Esophagus squamous epithelium (tissue), 5 donors: ENCODE results near the gene NGFR. TPM values are rescaled to one million over a fixed set of nuclear protein-coding genes. Genes with fewer than 3 reads are reported as not detected.
"Not testable (repeated sequence)": the region's sequence is repeated elsewhere in the genome, so short reads cannot be mapped to it uniquely, and the experiment has no call there.

Experiments used
- DNase-seq: peaks from one replicate; lab custom pipeline; 2025; lab: John Stamatoyannopoulos, UW
- H3K27ac ChIP-seq, 4 donors: fragments of 200-600 bp; sonication (generic); one replicate each; pipeline ENCODE4 v1.5.1; 2016 to 2019; ENCODE audit warnings: mild to moderate bottlenecking in 1 of 4
- H3K27me3 ChIP-seq, 4 donors: fragments of 200-600 bp; sonication (generic); 1 replicate in 3 of 4; 2 replicates in 1 of 4; pipeline versions ENCODE4 v1.5.1 to v1.6.0; 2017 to 2021; ENCODE audit warnings: antibody characterized with exemption in 1 of 4
- H3K36me3 ChIP-seq, 3 donors: fragments of 200-600 bp; sonication (generic); one replicate each; pipeline ENCODE4 v1.5.1; 2016 to 2019
- H3K4me1 ChIP-seq, 3 donors: fragments of 200-600 bp; sonication (generic); one replicate each; pipeline ENCODE4 v1.5.1; 2017 to 2019
- H3K4me3 ChIP-seq, 4 donors: fragments of 200-600 bp; sonication (generic); 1 replicate in 3 of 4; 2 replicates in 1 of 4; pipeline ENCODE4 v1.5.1; 2016 to 2019; ENCODE audit warnings: mild to moderate bottlenecking in 2 of 4, moderate library complexity in 1 of 4
- H3K9me3 ChIP-seq, 3 donors: fragments of 200-600 bp; sonication (generic); one replicate each; pipeline ENCODE4 v1.5.1; 2016 to 2019
- POLR2A ChIP-seq, 4 donors: fragments of 450-650 bp; IDR thresholded peaks; one replicate each; pipeline ENCODE4 v1.6.1; 2017; ENCODE audit warnings: antibody characterized with exemption in 4 of 4, mild to moderate bottlenecking in 4 of 4, moderate library complexity in 3 of 4
- WGBS, 2 donors: methylation state at CpG; one replicate each; pipeline ENCODE4 v1.1.5; 2018; 5-methylcytosine and 5-hydroxymethylcytosine counted together
- intact Hi-C: fragments of 100-400 bp; cut with DNase I; formaldehyde crosslinking; loops from one replicate; pipeline ENCODE4 v1.15.0; 2022
- total RNA-seq, 4 donors: library from RNA; depleted of rRNA; stranded (reverse); fragments of >200 nt; gene quantifications; one replicate each; pipeline ENCODE4 v1.1.0, GENCODE V29; 2016
- TF ChIP-seq, protein P1 (sequence below), 6 experiments: fragments of 450-650 bp in 4 of 6; fragments of 200-600 bp in 2 of 6; sonication (generic) in 2 of 6; IDR thresholded peaks; one replicate each; pipeline ENCODE4 v1.5.1; 2016 to 2019; ENCODE audit warnings: antibody characterized with exemption in 6 of 6, mild to moderate bottlenecking in 4 of 6, moderate library complexity in 4 of 6
- donor health status: DM: yes; HTN: yes; CAD: no.

NGFR gene
- total RNA-seq, 4 donors from 2014 or later = 1.6 to 9.6 (median 4.9) TPM

DNA sequence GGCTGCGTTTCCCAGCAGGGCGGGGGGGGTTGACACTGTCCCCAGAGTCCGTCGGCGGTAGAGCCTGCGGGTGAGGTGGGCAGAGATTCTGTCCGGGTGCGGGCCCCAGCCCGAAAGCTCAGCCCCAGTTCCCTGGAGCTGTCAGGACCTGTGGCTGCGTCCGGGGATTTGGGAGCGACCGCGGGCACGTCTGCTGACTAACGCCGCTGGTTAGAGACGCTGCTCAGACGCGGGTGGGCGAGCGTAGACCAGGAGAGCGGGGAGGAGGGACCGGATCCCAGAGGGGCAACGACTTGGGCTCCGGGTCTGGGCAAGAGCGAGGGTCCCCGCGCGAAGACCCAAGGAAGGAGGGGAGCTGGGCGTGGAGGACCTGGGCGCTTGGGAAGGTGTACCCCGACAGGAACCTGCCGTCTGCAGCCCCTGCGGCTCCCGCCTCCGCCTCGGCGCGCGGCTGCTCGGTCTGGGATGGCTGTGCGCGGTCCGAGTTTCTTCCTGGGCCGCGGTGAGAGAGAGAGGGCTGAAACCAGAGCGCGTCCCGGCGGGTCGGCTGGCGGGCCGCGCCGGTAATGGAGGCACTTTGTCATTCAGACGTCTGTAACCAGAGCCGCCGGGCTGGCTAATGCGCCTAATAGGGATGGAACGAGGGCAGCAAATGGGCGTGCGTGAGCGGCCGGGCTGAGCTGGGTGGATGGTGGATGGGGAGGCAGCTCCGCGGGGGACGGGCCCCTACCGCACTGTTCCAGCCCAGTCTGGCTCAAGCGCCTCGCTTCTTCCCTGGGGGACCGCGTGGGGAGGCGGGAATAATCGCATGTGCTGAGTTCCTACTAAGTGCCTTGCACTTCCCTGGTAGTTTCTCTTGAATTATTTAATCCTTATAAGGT is 2.3 kb downstream of the NGFR start:
- Histone ChIP-seq H3K27ac (peak overlapping the region; percentile 14 to 46 (median 30)), H3K4me3 (peak overlapping the region; percentile 32 to 70 (median 44)), H3K27me3 (peaks cover 4 to 87% (median 20%) of the 10 kb centered on the region in 4 donors), H3K9me3 (no peaks in the 10 kb centered on the region), H3K36me3 (no peaks in the 10 kb centered on the region), H3K4me1 (peaks cover 30 to 58% (median 37%) of the 10 kb centered on the region in 3 donors)
- TF ChIP-seq, protein P1, sequence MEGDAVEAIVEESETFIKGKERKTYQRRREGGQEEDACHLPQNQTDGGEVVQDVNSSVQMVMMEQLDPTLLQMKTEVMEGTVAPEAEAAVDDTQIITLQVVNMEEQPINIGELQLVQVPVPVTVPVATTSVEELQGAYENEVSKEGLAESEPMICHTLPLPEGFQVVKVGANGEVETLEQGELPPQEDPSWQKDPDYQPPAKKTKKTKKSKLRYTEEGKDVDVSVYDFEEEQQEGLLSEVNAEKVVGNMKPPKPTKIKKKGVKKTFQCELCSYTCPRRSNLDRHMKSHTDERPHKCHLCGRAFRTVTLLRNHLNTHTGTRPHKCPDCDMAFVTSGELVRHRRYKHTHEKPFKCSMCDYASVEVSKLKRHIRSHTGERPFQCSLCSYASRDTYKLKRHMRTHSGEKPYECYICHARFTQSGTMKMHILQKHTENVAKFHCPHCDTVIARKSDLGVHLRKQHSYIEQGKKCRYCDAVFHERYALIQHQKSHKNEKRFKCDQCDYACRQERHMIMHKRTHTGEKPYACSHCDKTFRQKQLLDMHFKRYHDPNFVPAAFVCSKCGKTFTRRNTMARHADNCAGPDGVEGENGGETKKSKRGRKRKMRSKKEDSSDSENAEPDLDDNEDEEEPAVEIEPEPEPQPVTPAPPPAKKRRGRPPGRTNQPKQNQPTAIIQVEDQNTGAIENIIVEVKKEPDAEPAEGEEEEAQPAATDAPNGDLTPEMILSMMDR (IDR thresholded peaks at IDR 0.05) = no peak
- TF ChIP-seq POLR2A (IDR thresholded peaks at IDR 0.05) = no peak
- DNase-seq = no peak
- WGBS, 2 donors = 1 to 5% methylated on average over 10 to 14 of the region's 75 CpGs
- intact Hi-C loops = loop anchor here (5.0 kb wide), 1 partner anchor 50 kb away; no protein-coding TSS in a partner anchor

DNA sequence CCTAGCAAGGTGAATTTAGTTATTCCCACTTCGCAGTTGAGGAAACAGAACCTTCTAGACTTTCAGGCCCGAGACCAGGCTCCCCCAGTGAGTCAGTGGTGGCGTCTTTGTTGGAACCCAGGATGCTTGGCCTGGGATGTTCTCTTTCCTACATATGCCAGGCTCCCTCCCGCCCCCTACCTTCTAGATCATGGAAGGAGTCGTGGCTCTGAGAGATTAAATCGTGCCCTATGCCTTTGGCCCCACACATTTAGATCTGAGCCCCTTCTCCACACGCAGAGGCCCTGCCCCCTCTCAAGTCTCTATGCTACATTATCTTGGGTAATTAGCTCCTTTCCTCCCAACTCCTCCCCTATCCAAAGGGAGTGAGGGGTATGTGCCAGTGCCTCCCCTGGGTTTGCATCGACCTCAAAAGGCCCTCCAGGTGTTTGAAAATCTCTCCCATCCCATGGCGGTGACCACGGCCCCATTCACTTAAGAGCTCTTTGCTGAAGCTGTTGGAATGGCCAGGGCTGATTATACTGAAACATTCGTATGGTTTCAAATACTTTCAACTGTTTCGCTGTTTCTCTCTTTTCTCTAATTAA is 3.0 kb downstream of the NGFR start:
- Histone ChIP-seq H3K36me3 (no peaks in the 10 kb centered on the region), H3K9me3 (no peaks in the 10 kb centered on the region), H3K27ac (peak overlapping the region in 1 of 4 donors; percentile 44), H3K27me3 (peaks cover 4 to 95% (median 20%) of the 10 kb centered on the region in 4 donors), H3K4me3 (peak overlapping the region in 2 of 4 donors; percentile 50 to 70), H3K4me1 (peaks cover 30 to 60% (median 37%) of the 10 kb centered on the region in 3 donors)
- no peak for TF ChIP-seq POLR2A (IDR thresholded peaks at IDR 0.05)
- TF ChIP-seq, protein P1 (IDR thresholded peaks at IDR 0.05) = peak in 1 of 6 experiments; percentile 3
- DNase-seq = no peak
- intact Hi-C loops = loop anchor here (5.0 kb wide), 1 partner anchor 49 kb away; no protein-coding TSS in a partner anchor
- WGBS, 2 donors = 26 to 39% methylated on average over 10 to 12 of the region's 12 CpGs

DNA sequence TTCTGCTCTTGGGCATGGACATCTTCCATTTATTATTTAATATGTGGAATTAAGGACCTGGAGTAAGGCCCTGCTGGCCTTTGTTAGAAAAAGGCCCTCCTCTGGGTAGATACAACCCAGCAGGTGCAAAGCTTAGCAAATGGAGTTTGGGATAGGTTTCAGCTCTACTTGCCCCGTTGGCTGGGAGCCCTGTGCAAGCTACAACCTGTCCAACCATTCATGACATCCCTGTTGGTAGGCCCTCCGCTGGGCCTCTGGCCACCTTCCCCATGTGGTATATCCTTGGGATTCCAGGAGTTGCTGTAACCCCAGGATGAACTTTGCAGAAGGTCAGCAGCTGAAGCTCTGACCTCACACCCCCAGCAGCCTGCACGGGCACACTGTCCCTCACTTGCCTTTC is 6.4 kb downstream of the NGFR start:
- TF ChIP-seq, protein P1 (IDR thresholded peaks at IDR 0.05) = no peak
- no peak for TF ChIP-seq POLR2A (IDR thresholded peaks at IDR 0.05)
- H3K36me3 ChIP-seq = no peaks in the 10 kb centered on the region
- DNase-seq = no peak
- H3K4me3 ChIP-seq = no peak overlapping the region
- H3K4me1 ChIP-seq = peaks cover 13 to 54% (median 25%) of the 10 kb centered on the region in 3 donors
- intact Hi-C loops = no loop called here
- H3K27me3 ChIP-seq = peaks cover 4 to 99% (median 16%) of the 10 kb centered on the region in 4 donors
- H3K27ac ChIP-seq = peak overlapping the region in 3 of 4 donors; percentile 18 to 48 (median 21)
- H3K9me3 ChIP-seq = no peaks in the 10 kb centered on the region
- WGBS, 2 donors = 44% methylated on average over 2 of the region's 3 CpGs; no CpG with 5 or more reads in 1 of the 2 donors

DNA sequence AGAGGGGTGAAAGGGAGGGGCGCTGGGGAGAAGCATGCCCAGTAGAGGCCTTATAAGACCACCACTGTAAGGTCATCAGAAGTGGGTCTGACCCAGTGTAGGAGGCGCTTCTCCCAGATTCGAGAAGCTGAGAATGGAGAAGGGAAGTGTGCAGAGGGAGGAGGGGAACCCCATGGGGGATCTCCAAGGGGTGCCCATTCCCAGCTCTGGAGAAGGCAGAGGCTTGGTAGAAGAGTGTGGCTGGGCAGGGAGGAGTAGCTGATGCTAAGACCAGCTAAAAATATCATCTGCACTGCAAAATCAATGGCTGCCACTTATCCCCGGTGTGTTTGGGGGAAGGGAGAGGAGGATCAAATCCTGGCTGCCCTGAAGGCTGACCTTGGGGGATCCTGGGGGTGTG is 7.2 kb downstream of the NGFR start:
- DNase-seq = no peak
- Histone ChIP-seq H3K9me3 (no peaks in the 10 kb centered on the region), H3K4me3 (no peak overlapping the region), H3K4me1 (peaks cover 5 to 54% (median 18%) of the 10 kb centered on the region in 3 donors), H3K27ac (peak overlapping the region in 3 of 4 donors; percentile 18 to 48 (median 21)), H3K27me3 (peaks cover 4 to 99% (median 13%) of the 10 kb centered on the region in 4 donors), H3K36me3 (no peaks in the 10 kb centered on the region)
- 39 to 66% methylated on average over 4 of the region's 4 CpGs for WGBS, 2 donors
- no peak for TF ChIP-seq POLR2A (IDR thresholded peaks at IDR 0.05)
- TF ChIP-seq, protein P1 (IDR thresholded peaks at IDR 0.05) = no peak
- intact Hi-C loops = no loop called here

DNA sequence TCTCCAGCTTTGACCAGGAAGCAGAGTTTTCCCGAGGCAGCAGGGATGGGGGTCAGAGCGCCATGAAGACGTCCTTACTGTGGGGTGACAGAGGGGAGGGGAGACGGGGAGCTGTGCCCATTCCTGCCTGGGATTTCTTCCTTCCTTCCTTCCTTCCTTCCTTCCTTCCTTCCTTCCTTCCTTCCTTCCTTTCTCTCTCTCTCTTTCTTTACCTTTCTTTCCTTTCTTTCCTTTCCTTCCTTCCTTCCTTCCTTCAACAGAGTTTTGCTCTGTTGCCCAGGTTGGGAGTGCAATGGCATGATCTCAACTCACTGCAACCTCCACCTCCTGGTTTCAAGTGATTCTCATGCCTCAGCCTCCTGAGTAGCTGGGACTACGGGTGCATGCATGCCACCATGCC is 7.6 kb downstream of the NGFR start:
- H3K27me3 ChIP-seq = peaks cover 1 to 99% (median 11%) of the 10 kb centered on the region in 4 donors
- H3K4me3 ChIP-seq, H3K9me3 ChIP-seq, intact Hi-C loops, H3K27ac ChIP-seq, H3K36me3 ChIP-seq, DNase-seq: not testable (repeated sequence)
- peaks cover under 1 to 54% (median 15%) of the 10 kb centered on the region in 3 donors for H3K4me1 ChIP-seq
- WGBS, 2 donors = 41 to 63% methylated on average over 5 of the region's 5 CpGs
